Calu3 (cell line): ENCODE data around the gene CYBB. TPM values are rescaled to one million over a fixed set of nuclear protein-coding genes. Genes with fewer than 3 reads are reported as not detected.

ENCODE experiments used
- BruUV-seq: library from RNA; stranded (reverse); fragments of 400-500 nt; replicated peaks from 2 replicates; lab custom pipeline; 2021; lab: Mats Ljungman, UMichigan
- CTCF ChIA-PET: fragments of 300-600 bp; sonication (Branson Sonifier 250); formaldehyde crosslinking; loops from one replicate; lab custom pipeline; 2022; ENCODE audit warnings: antibody characterized with exemption; lab: Charles Lee
- DNase-seq: peaks from one replicate; pipeline ENCODE4 v3.0.0; 2022
- H3K27ac Mint-ChIP-seq: one replicate; pipeline ENCODE4 v1.8.0; 2022; ENCODE audit warnings: mixed read lengths; ENCODE audit not compliant: unreplicated experiment
- H3K27me3 Mint-ChIP-seq: one replicate; pipeline ENCODE4 v1.8.0; 2022; ENCODE audit warnings: mixed read lengths; ENCODE audit not compliant: unreplicated experiment
- H3K36me3 Mint-ChIP-seq: one replicate; pipeline ENCODE4 v1.8.0; 2022; ENCODE audit warnings: mild to moderate bottlenecking, moderate library complexity, mixed read lengths; ENCODE audit not compliant: insufficient read depth, unreplicated experiment
- H3K4me1 Mint-ChIP-seq: one replicate; pipeline ENCODE4 v1.8.0; 2022; ENCODE audit warnings: mild to moderate bottlenecking, low read depth, mixed read lengths; ENCODE audit not compliant: unreplicated experiment
- H3K4me3 Mint-ChIP-seq: one replicate; pipeline ENCODE4 v1.8.0; 2022; ENCODE audit warnings: mild to moderate bottlenecking, low read depth, moderate library complexity, mixed read lengths; ENCODE audit not compliant: unreplicated experiment
- H3K9me3 Mint-ChIP-seq: one replicate; pipeline ENCODE4 v1.8.0; 2022; ENCODE audit warnings: low read depth, mixed read lengths; ENCODE audit not compliant: unreplicated experiment
- intact Hi-C: fragments of 100-400 bp; cut with micrococcal nuclease; formaldehyde crosslinking; loops from one replicate; pipeline ENCODE4 v1.10.0; 2022; ENCODE audit not compliant: unreplicated experiment
- total RNA-seq: library from RNA; stranded (reverse); gene quantifications from 2 replicates; pipeline ENCODE4 v1.2.3, GENCODE V29; 2022
- TF ChIP-seq, protein P1 (sequence below): fragments of 200-600 bp; IDR thresholded peaks from one replicate; pipeline ENCODE4 v1.8.0; 2022; ENCODE audit warnings: antibody characterized with exemption; ENCODE audit not compliant: unreplicated experiment

The CYBB gene
- total RNA-seq, 1 experiment from 2014 or later, result 1.8 TPM

DNA sequence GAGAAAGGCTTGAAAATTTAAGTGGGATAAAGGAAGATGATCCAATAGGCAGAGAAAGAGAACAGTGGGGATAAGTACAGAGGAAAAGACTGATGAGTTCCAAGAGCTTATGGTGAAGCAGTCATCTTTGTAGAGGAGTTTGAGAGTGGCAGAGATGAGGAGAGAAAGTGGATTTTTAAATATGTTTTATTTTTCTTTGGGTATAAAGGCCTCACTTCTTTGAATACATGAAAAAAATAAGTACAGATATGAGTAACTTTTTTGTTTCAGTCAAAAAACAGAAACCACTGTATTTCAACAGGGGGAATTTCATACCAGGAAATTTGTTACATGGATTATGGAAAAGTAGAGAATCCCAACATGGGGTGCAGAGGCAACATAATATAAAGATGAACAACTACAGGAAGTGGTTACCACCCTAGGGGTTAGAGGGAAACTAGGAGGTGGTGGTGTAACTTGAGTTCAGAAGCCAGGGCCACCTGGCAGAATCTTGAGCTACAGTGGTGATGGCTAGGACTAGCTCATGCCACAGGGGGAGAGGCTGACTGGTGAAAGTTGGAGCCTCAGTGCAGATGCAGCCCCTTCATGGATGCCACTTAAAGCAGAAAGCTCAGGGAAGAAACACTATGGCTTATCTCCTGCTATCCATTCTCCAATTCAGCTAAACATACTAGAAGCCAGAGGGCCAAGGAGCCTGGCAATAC lies 3.4 kb upstream of the CYBB start:
- no peaks in the 10 kb centered on the region for H3K36me3 Mint-ChIP-seq
- no peak for DNase-seq
- H3K27me3 Mint-ChIP-seq, result no peaks in the 10 kb centered on the region
- H3K27ac Mint-ChIP-seq, result no peak overlapping the region
- H3K4me1 Mint-ChIP-seq, result no peaks in the 10 kb centered on the region
- no peak overlapping the region for H3K4me3 Mint-ChIP-seq
- H3K9me3 Mint-ChIP-seq, result peaks cover 3% of the 10 kb centered on the region
- TF ChIP-seq, protein P1, sequence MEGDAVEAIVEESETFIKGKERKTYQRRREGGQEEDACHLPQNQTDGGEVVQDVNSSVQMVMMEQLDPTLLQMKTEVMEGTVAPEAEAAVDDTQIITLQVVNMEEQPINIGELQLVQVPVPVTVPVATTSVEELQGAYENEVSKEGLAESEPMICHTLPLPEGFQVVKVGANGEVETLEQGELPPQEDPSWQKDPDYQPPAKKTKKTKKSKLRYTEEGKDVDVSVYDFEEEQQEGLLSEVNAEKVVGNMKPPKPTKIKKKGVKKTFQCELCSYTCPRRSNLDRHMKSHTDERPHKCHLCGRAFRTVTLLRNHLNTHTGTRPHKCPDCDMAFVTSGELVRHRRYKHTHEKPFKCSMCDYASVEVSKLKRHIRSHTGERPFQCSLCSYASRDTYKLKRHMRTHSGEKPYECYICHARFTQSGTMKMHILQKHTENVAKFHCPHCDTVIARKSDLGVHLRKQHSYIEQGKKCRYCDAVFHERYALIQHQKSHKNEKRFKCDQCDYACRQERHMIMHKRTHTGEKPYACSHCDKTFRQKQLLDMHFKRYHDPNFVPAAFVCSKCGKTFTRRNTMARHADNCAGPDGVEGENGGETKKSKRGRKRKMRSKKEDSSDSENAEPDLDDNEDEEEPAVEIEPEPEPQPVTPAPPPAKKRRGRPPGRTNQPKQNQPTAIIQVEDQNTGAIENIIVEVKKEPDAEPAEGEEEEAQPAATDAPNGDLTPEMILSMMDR, result no peak
- BruUV-seq, result no TSS peak
- CTCF ChIA-PET, result no interaction called here
- intact Hi-C loops, result no loop called here

DNA sequence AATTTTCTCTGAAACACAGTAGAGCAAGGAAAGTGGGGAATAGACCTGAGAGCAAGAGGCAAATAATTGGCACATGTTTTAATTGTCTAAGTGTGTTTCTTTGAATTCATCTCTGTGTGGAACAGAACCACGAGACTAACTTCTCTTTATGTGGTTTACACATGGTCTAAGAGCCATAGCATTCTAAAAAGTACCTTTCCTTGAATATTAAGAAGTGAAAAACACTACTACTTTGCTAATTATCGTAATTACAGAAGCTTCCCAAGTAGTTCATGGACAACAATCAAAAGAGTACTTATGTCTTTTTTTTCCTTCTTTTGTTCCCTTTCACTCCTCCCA lies 2.9 kb upstream of the CYBB start:
- CTCF ChIA-PET, result no interaction called here
- no TSS peak for BruUV-seq
- Mint-ChIP-seq H3K36me3 (no peaks in the 10 kb centered on the region), H3K9me3 (no peaks in the 10 kb centered on the region), H3K4me1 (no peaks in the 10 kb centered on the region), H3K27me3 (no peaks in the 10 kb centered on the region), H3K27ac (no peak overlapping the region), H3K4me3 (no peak overlapping the region)
- TF ChIP-seq, protein P1, result no peak
- intact Hi-C loops, result no loop called here
- DNase-seq, result no peak

DNA sequence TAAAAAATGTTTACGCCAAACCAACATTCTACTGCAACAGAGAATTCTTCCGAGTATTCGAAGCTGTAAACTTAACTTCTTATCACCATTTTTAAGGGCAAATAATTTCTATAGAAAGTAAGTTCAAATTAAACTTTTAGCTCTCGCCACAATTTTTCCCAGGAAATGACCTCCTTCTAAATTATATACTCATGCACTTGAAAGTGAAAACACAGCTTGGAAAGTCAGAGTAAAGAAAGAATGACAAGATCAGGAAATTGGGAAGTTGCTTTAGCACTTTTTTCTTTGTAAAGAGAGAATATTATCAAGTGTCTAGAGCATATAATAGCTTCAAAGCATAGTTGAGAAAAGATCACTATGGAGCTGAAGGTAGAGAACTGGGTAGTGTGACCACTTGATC lies 1.2 kb downstream of the CYBB start:
- H3K9me3 Mint-ChIP-seq, result no peaks in the 10 kb centered on the region
- CTCF ChIA-PET, result no interaction called here
- H3K4me3 Mint-ChIP-seq, result no peak overlapping the region
- no peaks in the 10 kb centered on the region for H3K4me1 Mint-ChIP-seq
- DNase-seq, result no peak
- TF ChIP-seq, protein P1, result no peak
- no peak overlapping the region for H3K27ac Mint-ChIP-seq
- intact Hi-C loops, result no loop called here
- no peaks in the 10 kb centered on the region for H3K27me3 Mint-ChIP-seq
- no peaks in the 10 kb centered on the region for H3K36me3 Mint-ChIP-seq
- BruUV-seq, result no TSS peak

DNA sequence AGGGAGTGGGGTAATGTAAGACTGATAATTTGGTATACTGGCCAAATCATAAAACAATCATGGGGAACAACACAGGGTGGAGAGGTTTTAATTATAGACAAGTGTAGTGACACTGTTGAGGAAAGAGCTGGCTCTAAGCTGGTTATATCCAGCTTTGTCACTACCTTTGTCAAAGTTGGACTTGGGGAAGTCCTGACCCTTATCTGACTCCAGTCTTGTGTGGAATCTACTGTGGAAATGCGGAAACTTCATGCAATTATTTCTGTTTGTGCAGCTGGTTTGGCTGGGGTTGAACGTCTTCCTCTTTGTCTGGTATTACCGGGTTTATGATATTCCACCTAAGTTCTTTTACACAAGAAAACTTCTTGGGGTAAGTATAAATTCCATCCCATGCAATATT lies 2.0 kb downstream of the CYBB start:
- no peaks in the 10 kb centered on the region for H3K4me1 Mint-ChIP-seq
- no peaks in the 10 kb centered on the region for H3K27me3 Mint-ChIP-seq
- H3K4me3 Mint-ChIP-seq, result no peak overlapping the region
- no peak for DNase-seq
- TF ChIP-seq, protein P1, result no peak
- H3K9me3 Mint-ChIP-seq, result no peaks in the 10 kb centered on the region
- CTCF ChIA-PET, result no interaction called here
- H3K36me3 Mint-ChIP-seq, result no peaks in the 10 kb centered on the region
- intact Hi-C loops, result no loop called here
- no peak overlapping the region for H3K27ac Mint-ChIP-seq
- no TSS peak for BruUV-seq
